H1 (cell line): ENCODE measurements around the gene MFGE8. TPM values are rescaled to one million over a fixed set of nuclear protein-coding genes. Genes with fewer than 3 reads are reported as not detected.

Experiments
- CTCF ChIA-PET: fragments of 300-600 bp; sonication (Branson Sonifier 250); formaldehyde crosslinking; loops from one replicate; lab custom pipeline; 2021; ENCODE audit not compliant: partially characterized antibody; lab: Charles Lee
- POLR2A ChIA-PET: fragments of 300-600 bp; sonication (Branson Sonifier 250); formaldehyde crosslinking; loops from one replicate; lab custom pipeline; 2021; ENCODE audit warnings: inconsistent platforms; ENCODE audit not compliant: partially characterized antibody; lab: Charles Lee
- DNase-seq, 2 experiments: peaks; one replicate each; pipeline versions ENCODE4 v3.0.0 to v3.0.0-alpha.2; 2010 to 2022; ENCODE audit warnings: low spot score in 2 of 2, low read depth in 1 of 2, mixed read lengths in 1 of 2
- FAIRE-seq: peaks from 2 replicates; lab custom pipeline; 2011; peaks lifted over from hg19 to GRCh38; lab: Jason Lieb, UNC
- H2AFZ ChIP-seq: 2 replicates; pipeline ENCODE4 v1.8.1; 2012; ENCODE audit warnings: low read length, inconsistent platforms
- H2AK5ac ChIP-seq: 2 replicates; pipeline ENCODE4 v1.6.1; 2013; ENCODE audit warnings: low read depth, low read length
- H2BK120ac ChIP-seq: replicated peaks from 2 replicates; pipeline ENCODE3; 2013; ENCODE audit warnings: low read depth, low read length, inconsistent platforms
- H2BK12ac ChIP-seq: 2 replicates; pipeline ENCODE4 v1.6.1; 2013; ENCODE audit warnings: low read depth, low read length
- H2BK15ac ChIP-seq: 2 replicates; pipeline ENCODE4 v1.6.1; 2013; ENCODE audit warnings: low read length
- H2BK20ac ChIP-seq: 2 replicates; pipeline ENCODE4 v1.6.1; 2013; ENCODE audit warnings: low read length
- H2BK5ac ChIP-seq: 2 replicates; pipeline ENCODE4 v1.6.1; 2013; ENCODE audit warnings: low read depth, low read length
- H3K14ac ChIP-seq: 2 replicates; pipeline ENCODE4 v1.6.1; 2013; ENCODE audit warnings: inconsistent platforms; ENCODE audit not compliant: insufficient read length
- H3K18ac ChIP-seq: 2 replicates; pipeline ENCODE4 v1.6.1; 2013; ENCODE audit warnings: low read length; ENCODE audit errors: extremely low read depth
- H3K23ac ChIP-seq: 2 replicates; pipeline ENCODE4 v1.6.1; 2013; ENCODE audit warnings: inconsistent platforms; ENCODE audit not compliant: insufficient read length
- H3K23me2 ChIP-seq: 2 replicates; pipeline ENCODE4 v1.6.1; 2013; ENCODE audit warnings: low read depth, low read length
- H3K27ac ChIP-seq: 2 replicates; pipeline ENCODE4 v1.6.1; 2011; ENCODE audit warnings: low read depth, low read length, inconsistent platforms
- H3K27me3 ChIP-seq, 4 experiments: replicated peaks in 1 of 4; 1 replicate in 1 of 4; 2 replicates in 3 of 4; pipeline versions ENCODE4 v1.6.1 to v1.8.1; 2011 to 2013; ENCODE audit warnings: low read length in 3 of 4, mild to moderate bottlenecking in 3 of 4, inconsistent platforms in 2 of 4, mixed read lengths in 2 of 4, moderate library complexity in 1 of 4; ENCODE audit not compliant: control insufficient read depth in 3 of 4, insufficient read depth in 3 of 4; ENCODE audit errors: extremely low read depth in 1 of 4
- H3K36me3 ChIP-seq, 4 experiments: 2 replicates each; pipeline versions ENCODE4 v1.6.1 to v1.8.1; 2011 to 2013; ENCODE audit warnings: mild to moderate bottlenecking in 4 of 4, low read length in 3 of 4, moderate library complexity in 2 of 4, control low read depth in 1 of 4, inconsistent platforms in 1 of 4; ENCODE audit not compliant: insufficient read depth in 4 of 4, control insufficient read depth in 2 of 4
- H3K4ac ChIP-seq: replicated peaks from 2 replicates; pipeline ENCODE3; 2013; ENCODE audit warnings: low read length, low read depth, mixed read lengths, inconsistent platforms; ENCODE audit not compliant: insufficient read length
- H3K4me1 ChIP-seq, 4 experiments: replicated peaks in 1 of 4; 1 replicate in 1 of 4; 2 replicates in 3 of 4; pipeline versions ENCODE4 v1.6.1 to v1.8.1; 2011 to 2013; ENCODE audit warnings: low read length in 3 of 4, inconsistent platforms in 2 of 4, mixed read lengths in 1 of 4; ENCODE audit not compliant: insufficient read depth in 4 of 4, control insufficient read depth in 3 of 4
- H3K4me2 ChIP-seq, 2 experiments: 2 replicates each; pipeline versions ENCODE4 v1.6.1 to v1.8.1; 2011 to 2013; ENCODE audit warnings: low read depth in 2 of 2, low read length in 2 of 2, control low read depth in 1 of 2, inconsistent platforms in 1 of 2, mild to moderate bottlenecking in 1 of 2; ENCODE audit not compliant: insufficient read depth in 1 of 2
- H3K4me3 ChIP-seq, 4 experiments: fragments of 200-600, 300-600 bp in 1 of 4; sonication (generic), shearing (Covaris generic), sonication (Bioruptor Twin) in 1 of 4; 2 replicates each; pipeline versions ENCODE4 v1.5.1 to v1.8.1; 2011 to 2016; ENCODE audit warnings: low read length in 4 of 4, low read depth in 3 of 4, control low read depth in 2 of 4, inconsistent platforms in 2 of 4, mild to moderate bottlenecking in 2 of 4, mixed read lengths in 1 of 4, moderate library complexity in 1 of 4; ENCODE audit not compliant: insufficient read depth in 2 of 4; ENCODE audit errors: extremely low read depth in 1 of 4
- H3K56ac ChIP-seq: replicated peaks from 2 replicates; pipeline ENCODE3; 2013; ENCODE audit warnings: low read depth, mild to moderate bottlenecking, mixed read lengths, low read length, inconsistent platforms; ENCODE audit not compliant: insufficient read length
- H3K79me1 ChIP-seq: 2 replicates; pipeline ENCODE4 v1.6.1; 2013; ENCODE audit warnings: low read depth, low read length, control low read depth
- H3K79me2 ChIP-seq, 2 experiments: 2 replicates each; pipeline versions ENCODE4 v1.6.1 to v1.8.1; 2012 to 2013; ENCODE audit warnings: low read length in 2 of 2, mild to moderate bottlenecking in 2 of 2, inconsistent platforms in 1 of 2; ENCODE audit not compliant: insufficient read depth in 2 of 2, control insufficient read depth in 1 of 2
- H3K9ac ChIP-seq, 4 experiments: replicated peaks in 1 of 4; 1 replicate in 1 of 4; 2 replicates in 3 of 4; pipeline versions ENCODE4 v1.6.1 to v1.8.1; 2011 to 2013; ENCODE audit warnings: low read depth in 3 of 4, low read length in 3 of 4, control low read depth in 2 of 4, mild to moderate bottlenecking in 2 of 4, moderate library complexity in 2 of 4, inconsistent platforms in 1 of 4; ENCODE audit errors: extremely low read depth in 1 of 4
- H3K9me3 ChIP-seq, 2 experiments: 2 replicates each; pipeline versions ENCODE4 v1.6.1 to v1.8.1; 2012 to 2013; ENCODE audit warnings: mild to moderate bottlenecking in 2 of 2, moderate library complexity in 2 of 2, control low read depth in 1 of 2, inconsistent platforms in 1 of 2, low read depth in 1 of 2, low read length in 1 of 2, mixed read lengths in 1 of 2; ENCODE audit not compliant: insufficient read depth in 2 of 2
- H4K20me1 ChIP-seq, 2 experiments: replicated peaks in 1 of 2; 2 replicates each; pipeline versions ENCODE3 to v1.8.1; 2011 to 2013; ENCODE audit warnings: inconsistent platforms in 2 of 2, low read length in 2 of 2, mild to moderate bottlenecking in 1 of 2; ENCODE audit not compliant: insufficient read depth in 2 of 2, control insufficient read depth in 1 of 2
- H4K5ac ChIP-seq: 2 replicates; pipeline ENCODE4 v1.6.1; 2013; ENCODE audit warnings: low read length, low read depth, mixed read lengths, inconsistent platforms; ENCODE audit not compliant: insufficient read length
- H4K8ac ChIP-seq: 2 replicates; pipeline ENCODE4 v1.8.0; 2013; ENCODE audit warnings: mild to moderate bottlenecking, moderate library complexity, low read length, inconsistent platforms; ENCODE audit not compliant: insufficient read depth; ENCODE audit errors: extremely low read depth
- H4K91ac ChIP-seq: replicated peaks from 2 replicates; pipeline ENCODE3; 2013; ENCODE audit warnings: low read length, mixed read lengths, inconsistent platforms; ENCODE audit not compliant: insufficient read length
- ATF3 ChIP-seq: IDR thresholded peaks from 2 replicates; pipeline ENCODE4 v1.6.1; 2011; ENCODE audit warnings: low read depth, mild to moderate bottlenecking, low read length; ENCODE audit not compliant: insufficient read depth
- CTBP2 ChIP-seq: IDR thresholded peaks from 2 replicates; pipeline ENCODE4 v1.7.0; 2011; ENCODE audit warnings: borderline replicate concordance, mild to moderate bottlenecking, moderate library complexity, mixed read lengths, low read length; ENCODE audit not compliant: insufficient read depth, insufficient read length
- GTF2F1 ChIP-seq: IDR thresholded peaks from 2 replicates; pipeline ENCODE4 v1.6.1; 2012; ENCODE audit warnings: low read depth, low read length, improper control_type of control experiment, borderline replicate concordance
- HDAC2 ChIP-seq, 2 experiments: fragments of 300-600 bp in 1 of 2; sonication (generic) in 1 of 2; IDR thresholded peaks; 2 replicates each; pipeline ENCODE4 v1.6.1; 2011 to 2012; ENCODE audit warnings: low read depth in 2 of 2, low read length in 2 of 2, mild to moderate bottlenecking in 2 of 2, moderate library complexity in 2 of 2, borderline replicate concordance in 1 of 2, inconsistent platforms in 1 of 2
- KDM1A ChIP-seq: fragments of 200-600, 300-600 bp; sonication (generic); IDR thresholded peaks from 2 replicates; pipeline ENCODE4 v1.7.1; 2016; ENCODE audit warnings: mild to moderate bottlenecking, low read length, borderline replicate concordance
- MAX ChIP-seq: IDR thresholded peaks from 2 replicates; pipeline ENCODE4 v1.6.1; 2012; ENCODE audit warnings: inconsistent platforms
- NANOG ChIP-seq: IDR thresholded peaks from 2 replicates; pipeline ENCODE4 v1.6.1; 2011; ENCODE audit warnings: low read length, low read depth, mild to moderate bottlenecking, inconsistent platforms; ENCODE audit not compliant: insufficient read depth, poor library complexity, severe bottlenecking
- NRF1 ChIP-seq: IDR thresholded peaks from 2 replicates; pipeline ENCODE4 v1.6.1; 2011; ENCODE audit warnings: mild to moderate bottlenecking, low read depth, low read length, improper control_type of control experiment
- RFX5 ChIP-seq: IDR thresholded peaks from 2 replicates; pipeline ENCODE4 v1.6.1; 2011; ENCODE audit warnings: low read depth, low read length, improper control_type of control experiment, borderline replicate concordance
- RXRA ChIP-seq: IDR thresholded peaks from 2 replicates; pipeline ENCODE4 v1.6.1; 2011; ENCODE audit warnings: low read depth, mild to moderate bottlenecking, low read length, moderate library complexity; ENCODE audit not compliant: insufficient read depth
- SIX5 ChIP-seq: IDR thresholded peaks from 2 replicates; pipeline ENCODE4 v1.6.1; 2011; ENCODE audit warnings: mild to moderate bottlenecking, low read depth, low read length
- TEAD4 ChIP-seq: IDR thresholded peaks from 2 replicates; pipeline ENCODE4 v1.6.1; 2012; ENCODE audit warnings: low read depth, low read length, inconsistent platforms, mixed read lengths
- WGBS, 2 experiments: shearing (Covaris generic) in 1 of 2; methylation state at CpG; one replicate each; pipeline versions ENCODE4 v1.1.6 to v1.1.7; 2013 to 2015; ENCODE audit warnings: low lambda C conversion rate in 2 of 2, mixed read lengths in 2 of 2, inconsistent platforms in 1 of 2, low coverage in 1 of 2, missing lambda C conversion rate in 1 of 2; ENCODE audit not compliant: insufficient replicate concordance in 2 of 2, insufficient coverage in 1 of 2, insufficient read length in 1 of 2; ENCODE audit errors: extremely low coverage in 1 of 2, missing lambda C conversion rate in 1 of 2; 5-methylcytosine and 5-hydroxymethylcytosine counted together
- polyA plus RNA-seq, 7 experiments: library from polyadenylated mRNA; depleted of rRNA in 3 of 7; stranded (reverse) in 5 of 7; unstranded in 2 of 7; fragments of >200 nt in 5 of 7; fragments of 200-250 nt in 2 of 7; gene quantifications; 1 replicate in 5 of 7; 2 replicates in 1 of 7; 4 replicates in 1 of 7; pipeline versions ENCODE4 v1.2.1 to v1.2.3, GENCODE V29; 2011 to 2013; ENCODE audit warnings: missing spikeins in 2 of 7, mixed read lengths in 2 of 7
- total RNA-seq: library from RNA; stranded (reverse); fragmentation: NEBNext Ultra II Directional; extraction: Animal tissue kit (Norgen Biotek cat#: 25700); gene quantifications from 2 replicates; pipeline ENCODE4 v1.2.1, GENCODE V29; 2021

MFGE8 gene
- total and polyA plus RNA-seq, 2 of the 8 experiments (the other 6 are each of a cell fraction or from before 2014, with no cell fraction given) = 1,237 to 2,117 TPM

GRCh38 chr15:88866295-88866881 is 46.8 kb downstream of the MFGE8 start:
- Histone ChIP-seq H3K4me1 (no peaks in the 10 kb centered on the region; a peak in 1 of 7 replicates), H3K23me2 (no peaks in the 10 kb centered on the region), H2BK5ac (no peak overlapping the region), H4K5ac (no peak overlapping the region), H2BK15ac (no peak overlapping the region), H3K27me3 (no peaks in the 10 kb centered on the region), H3K4ac (no peak overlapping the region), H3K36me3 (no peaks in the 10 kb centered on the region), H3K79me2 (no peaks in the 10 kb centered on the region), H4K91ac (no peak overlapping the region), H2BK12ac (no peak overlapping the region), H2AFZ (no peak overlapping the region), H3K79me1 (no peaks in the 10 kb centered on the region), H3K18ac (no peak overlapping the region), H4K8ac (no peak overlapping the region; the same call in 1 of the 2 replicates), H3K27ac (no peak overlapping the region), H3K4me3 (no peak overlapping the region), H3K14ac (no peak overlapping the region), H4K20me1 (no peaks in the 10 kb centered on the region), H2BK120ac (no peak overlapping the region), H3K4me2 (no peak overlapping the region), H2AK5ac (no peak overlapping the region), H2BK20ac (no peak overlapping the region), H3K9ac (no peak overlapping the region), H3K9me3 (no peaks in the 10 kb centered on the region), H3K23ac (no peak overlapping the region), H3K56ac (no peak overlapping the region)
- FAIRE-seq (no peak), DNase-seq (no peak)
- CTCF ChIA-PET = interaction anchor here (1.2 kb wide), 1 partner anchor 195 kb away, joined by 3 read pairs; no protein-coding TSS in a partner anchor
- WGBS, 2 experiments = 93% methylated on average over 10 of the region's 10 CpGs; no CpG with 5 or more reads in 1 of the 2 experiments
- POLR2A ChIA-PET = no interaction called here
- no peak for TF ChIP-seq GTF2F1
- TF ChIP-seq CTBP2 = no peak
- TF ChIP-seq RXRA = no peak
- TF ChIP-seq HDAC2 (IDR thresholded peaks at IDR 0.05; ENCODE audit: borderline replicate concordance in 1 of 2, low read depth in 2 of 2, low read length in 2 of 2) = no peak
- TF ChIP-seq RFX5 = no peak
- TF ChIP-seq KDM1A = no peak
- TF ChIP-seq NANOG = no peak
- TF ChIP-seq ATF3 = no peak
- TF ChIP-seq MAX = no peak
- TF ChIP-seq SIX5 = no peak
- no peak for TF ChIP-seq TEAD4
- TF ChIP-seq NRF1 = no peak
